Upper lobe of left lung (tissue), 4 donors: Measurements from ENCODE around the gene CER1.

ENCODE experiments used
- POLR2A ChIP-seq, 4 donors: fragments of 450-650 bp; IDR thresholded peaks; one replicate each; pipeline ENCODE4 v1.5.1; 2016 to 2017; ENCODE audit warnings: antibody characterized with exemption in 4 of 4, mild to moderate bottlenecking in 2 of 4
- POLR2AphosphoS5 ChIP-seq, 2 donors: sonication (generic); formaldehyde crosslinking; IDR thresholded peaks; one replicate each; pipeline ENCODE4 v1.5.1; 2017; ENCODE audit warnings: antibody characterized with exemption in 2 of 2
- TF ChIP-seq, protein P1 (sequence below), 6 experiments: fragments of 450-650 bp in 4 of 6; fragments of 200-600 bp in 2 of 6; sonication (generic) in 2 of 6; IDR thresholded peaks; one replicate each; pipeline ENCODE4 v1.5.1; 2016 to 2019; ENCODE audit warnings: antibody characterized with exemption in 6 of 6

DNA sequence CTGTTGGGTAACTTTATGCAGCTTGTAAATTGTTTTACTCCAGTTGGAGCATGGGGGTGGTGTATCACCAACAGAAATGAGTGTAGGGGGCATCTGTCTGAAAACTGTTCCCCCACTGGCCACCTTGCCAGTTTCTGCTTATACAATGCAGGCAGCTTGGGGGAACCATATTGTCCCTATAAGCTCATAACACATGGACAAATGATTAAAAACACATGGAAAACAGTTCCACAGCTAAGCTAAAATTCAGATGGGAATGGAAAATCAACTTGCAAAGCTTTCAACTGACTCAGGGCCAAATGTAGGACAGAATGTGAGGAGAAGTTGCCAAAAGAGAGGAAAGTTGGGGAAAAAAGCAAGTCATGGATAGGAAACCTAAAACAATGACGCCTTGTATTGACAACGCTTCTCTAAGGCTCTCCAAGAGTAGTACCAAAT lies 7.9 kb upstream of the CER1 start:
- TF ChIP-seq POLR2A (IDR thresholded peaks at IDR 0.05): no peak
- TF ChIP-seq, protein P1, sequence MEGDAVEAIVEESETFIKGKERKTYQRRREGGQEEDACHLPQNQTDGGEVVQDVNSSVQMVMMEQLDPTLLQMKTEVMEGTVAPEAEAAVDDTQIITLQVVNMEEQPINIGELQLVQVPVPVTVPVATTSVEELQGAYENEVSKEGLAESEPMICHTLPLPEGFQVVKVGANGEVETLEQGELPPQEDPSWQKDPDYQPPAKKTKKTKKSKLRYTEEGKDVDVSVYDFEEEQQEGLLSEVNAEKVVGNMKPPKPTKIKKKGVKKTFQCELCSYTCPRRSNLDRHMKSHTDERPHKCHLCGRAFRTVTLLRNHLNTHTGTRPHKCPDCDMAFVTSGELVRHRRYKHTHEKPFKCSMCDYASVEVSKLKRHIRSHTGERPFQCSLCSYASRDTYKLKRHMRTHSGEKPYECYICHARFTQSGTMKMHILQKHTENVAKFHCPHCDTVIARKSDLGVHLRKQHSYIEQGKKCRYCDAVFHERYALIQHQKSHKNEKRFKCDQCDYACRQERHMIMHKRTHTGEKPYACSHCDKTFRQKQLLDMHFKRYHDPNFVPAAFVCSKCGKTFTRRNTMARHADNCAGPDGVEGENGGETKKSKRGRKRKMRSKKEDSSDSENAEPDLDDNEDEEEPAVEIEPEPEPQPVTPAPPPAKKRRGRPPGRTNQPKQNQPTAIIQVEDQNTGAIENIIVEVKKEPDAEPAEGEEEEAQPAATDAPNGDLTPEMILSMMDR (IDR thresholded peaks at IDR 0.05): no peak
- TF ChIP-seq POLR2AphosphoS5 (IDR thresholded peaks at IDR 0.05): no peak
